ENCODE measurements around the gene MEF2C. TPM values are rescaled to one million over a fixed set of nuclear protein-coding genes. Genes with fewer than 3 reads are reported as not detected.

Gene MEF2C
- total and polyA plus RNA-seq, 2 experiments from 2014 or later, result 3.2 to 3.4 TPM

DNA sequence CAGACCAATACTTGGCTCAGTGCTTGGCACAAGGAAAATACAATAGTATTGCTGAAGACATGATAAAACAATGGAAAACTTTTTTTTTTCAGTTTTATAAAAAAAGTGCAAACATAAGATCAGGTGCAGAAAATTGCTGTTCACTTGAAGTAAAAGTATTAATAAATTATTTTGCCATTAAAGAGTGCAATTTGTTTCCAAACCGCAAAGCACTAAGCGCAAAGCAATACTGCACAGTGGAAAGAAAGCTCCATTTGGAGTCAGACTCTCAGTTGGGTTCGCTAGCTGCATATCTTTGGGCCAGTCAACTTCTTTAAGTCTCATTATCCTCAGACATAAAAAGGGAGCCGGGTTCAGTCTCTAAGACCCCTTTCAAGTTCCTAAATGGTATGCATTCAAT, 45.8 kb downstream of the MEF2C start:
- Histone ChIP-seq H3K4me2 (ENCODE audit: unreplicated experiment) (no peak overlapping the region), H3K9me3 (ENCODE audit: low read depth) (no peaks in the 10 kb centered on the region), H4K20me1 (ENCODE audit: insufficient read depth) (no peaks in the 10 kb centered on the region), H3K27me3 (replicated peaks; ENCODE audit: insufficient read depth) (no peaks in the 10 kb centered on the region), H3K36me3 (ENCODE audit: low read depth) (no peaks in the 10 kb centered on the region), H3K9ac (no peak overlapping the region), H3K9me2 (ENCODE audit: insufficient read depth) (no peaks in the 10 kb centered on the region), H3K4me1 (ENCODE audit: insufficient read depth) (peaks cover 13% of the 10 kb centered on the region), H3K79me2 (ENCODE audit: insufficient read depth) (no peaks in the 10 kb centered on the region), H2AFZ (no peak overlapping the region), H3K4me3 (no peak overlapping the region), H3F3A (ENCODE audit: insufficient read depth) (no peaks in the 10 kb centered on the region), H3K27ac (no peak overlapping the region)
- WGBS, 2 experiments (ENCODE audit: low coverage in 1 of 2, low lambda C conversion rate in 2 of 2, missing lambda C conversion rate in 2 of 2), result 95 to 98% methylated on average over 4 of the region's 4 CpGs
- TF ChIP-seq EZH2phosphoT487 (IDR thresholded peaks at IDR 0.05; ENCODE audit: insufficient read depth, low read depth) (no peak), EZH2 (IDR thresholded peaks at IDR 0.05; ENCODE audit: insufficient read depth, poor library complexity, severe bottlenecking) (no peak)
- in situ Hi-C loops (cut with MboI), result no loop called here
- no peak for DNase-seq

DNA sequence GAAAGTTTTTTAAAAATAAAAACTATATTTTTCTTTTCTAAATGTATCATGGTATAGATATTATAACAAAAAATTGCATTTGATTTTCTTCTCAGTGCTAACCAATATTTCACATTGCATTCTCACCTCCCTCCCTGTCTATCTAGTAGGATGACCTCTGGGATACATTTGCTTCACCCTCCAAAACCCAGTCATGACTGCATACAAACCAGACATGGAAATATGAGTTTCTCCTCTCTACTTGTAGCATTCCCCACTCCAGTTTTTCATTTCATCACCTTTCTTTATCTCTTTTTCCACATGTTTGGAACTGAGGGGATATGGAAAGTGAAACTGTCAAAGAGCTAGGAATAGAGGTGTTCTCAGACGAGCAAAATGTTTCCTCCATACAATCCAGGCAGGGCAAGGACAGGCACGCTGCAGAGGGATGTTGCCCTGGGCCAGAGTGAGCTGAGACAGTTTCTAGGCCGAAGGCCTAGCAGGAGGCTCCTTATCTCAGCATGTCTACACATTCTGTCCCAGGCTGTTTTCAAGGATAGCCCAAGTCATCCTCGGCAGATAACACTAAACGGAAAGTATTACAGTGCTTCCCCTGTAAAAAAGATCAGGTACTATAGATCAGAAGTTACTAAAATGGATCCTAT, 46.7 kb downstream of the MEF2C start:
- Histone ChIP-seq H3K9me3 (ENCODE audit: low read depth) (no peaks in the 10 kb centered on the region), H3K4me3 (no peak overlapping the region)
- DNase-seq, result no peak

DNA sequence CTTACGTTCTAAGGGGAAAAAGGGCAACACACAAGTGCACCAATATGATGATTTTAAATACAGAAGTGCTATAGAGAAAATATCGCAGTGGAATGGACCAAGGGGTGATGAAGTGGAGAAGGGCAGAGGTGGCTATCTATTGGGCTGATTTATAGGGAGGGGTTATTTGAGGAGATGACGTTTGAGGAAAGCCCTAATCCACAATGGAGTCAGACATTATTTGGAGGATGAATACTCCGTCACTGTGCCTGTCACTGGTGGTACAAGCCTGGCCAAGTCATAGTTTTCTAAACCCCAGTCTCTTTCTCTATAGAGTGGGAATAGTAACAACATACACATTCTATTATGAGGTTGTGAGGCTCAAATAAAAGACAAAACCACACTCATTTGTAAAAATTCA, 48.5 kb downstream of the MEF2C start:
- no peaks in the 10 kb centered on the region for H3K27me3 ChIP-seq (replicated peaks; ENCODE audit: insufficient read depth)
- WGBS, 2 experiments (ENCODE audit: low coverage in 1 of 2, low lambda C conversion rate in 2 of 2, missing lambda C conversion rate in 2 of 2), result 80 to 82% methylated on average over 4 of the region's 4 CpGs
- H4K20me1 ChIP-seq (ENCODE audit: insufficient read depth), result no peaks in the 10 kb centered on the region
- H3K4me2 ChIP-seq (ENCODE audit: unreplicated experiment), result no peak overlapping the region
- H2AFZ ChIP-seq, result no peak overlapping the region
- no peaks in the 10 kb centered on the region for H3F3A ChIP-seq (ENCODE audit: insufficient read depth)
- peaks cover 16% of the 10 kb centered on the region for H3K4me1 ChIP-seq (ENCODE audit: insufficient read depth)
- H3K9ac ChIP-seq, result no peak overlapping the region
- H3K79me2 ChIP-seq (ENCODE audit: insufficient read depth), result no peaks in the 10 kb centered on the region
- in situ Hi-C loops (cut with MboI), result no loop called here
- no peaks in the 10 kb centered on the region for H3K36me3 ChIP-seq (ENCODE audit: low read depth)
- TF ChIP-seq EZH2phosphoT487 (IDR thresholded peaks at IDR 0.05; ENCODE audit: insufficient read depth, low read depth) (no peak), EZH2 (IDR thresholded peaks at IDR 0.05; ENCODE audit: insufficient read depth, poor library complexity, severe bottlenecking) (no peak)
- no peak overlapping the region for H3K27ac ChIP-seq
- no peaks in the 10 kb centered on the region for H3K9me2 ChIP-seq (ENCODE audit: insufficient read depth)
- no peaks in the 10 kb centered on the region for H3K9me3 ChIP-seq (ENCODE audit: low read depth)
- H3K4me3 ChIP-seq, result no peak overlapping the region
- DNase-seq, result no peak

More for the DNA sequence above, 46.7 kb downstream of the MEF2C start:
- Histone ChIP-seq H3F3A (ENCODE audit: insufficient read depth) (no peaks in the 10 kb centered on the region), H3K36me3 (ENCODE audit: low read depth) (no peaks in the 10 kb centered on the region), H3K4me2 (ENCODE audit: unreplicated experiment) (no peak overlapping the region), H3K27me3 (replicated peaks; ENCODE audit: insufficient read depth) (no peaks in the 10 kb centered on the region), H2AFZ (0 out of 2 replicates have a peak overlapping the region, but pooled peaks have one; percentile 10), H3K9ac (no peak overlapping the region), H3K4me1 (ENCODE audit: insufficient read depth) (peaks cover 13% of the 10 kb centered on the region), H4K20me1 (ENCODE audit: insufficient read depth) (no peaks in the 10 kb centered on the region), H3K9me2 (ENCODE audit: insufficient read depth) (no peaks in the 10 kb centered on the region), H3K27ac (no peak overlapping the region), H3K79me2 (ENCODE audit: insufficient read depth) (no peaks in the 10 kb centered on the region)
- TF ChIP-seq EZH2phosphoT487 (IDR thresholded peaks at IDR 0.05; ENCODE audit: insufficient read depth, low read depth) (no peak), EZH2 (IDR thresholded peaks at IDR 0.05; ENCODE audit: insufficient read depth, poor library complexity, severe bottlenecking) (no peak)
- in situ Hi-C loops (cut with MboI), result no loop called here
- WGBS, 2 experiments (ENCODE audit: low coverage in 1 of 2, low lambda C conversion rate in 2 of 2, missing lambda C conversion rate in 2 of 2), result 89% methylated on average over 5 of the region's 5 CpGs

DNA sequence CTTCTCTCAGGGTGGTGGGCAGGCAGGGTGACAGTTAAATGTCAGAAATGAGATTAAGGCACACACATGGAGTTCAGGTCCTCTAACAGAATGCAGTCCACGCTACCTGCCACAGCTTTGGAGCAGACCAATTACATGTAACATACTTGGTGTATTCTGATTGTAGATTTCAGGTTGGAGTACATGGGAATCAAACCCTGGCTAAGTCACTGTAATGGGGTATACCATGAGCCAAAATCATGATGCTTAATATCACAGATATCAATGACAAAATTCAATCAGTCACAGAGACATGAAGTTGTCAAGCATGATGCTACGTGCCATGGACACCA, 48.9 kb downstream of the MEF2C start:
- Histone ChIP-seq H2AFZ (peak overlapping the region; percentile 81), H4K20me1 (ENCODE audit: insufficient read depth) (no peaks in the 10 kb centered on the region), H3K27me3 (replicated peaks; ENCODE audit: insufficient read depth) (no peaks in the 10 kb centered on the region), H3K4me1 (ENCODE audit: insufficient read depth) (peaks cover 20% of the 10 kb centered on the region), H3K9me2 (ENCODE audit: insufficient read depth) (no peaks in the 10 kb centered on the region), H3K9ac (no peak overlapping the region), H3K4me3 (no peak overlapping the region), H3K79me2 (ENCODE audit: insufficient read depth) (no peaks in the 10 kb centered on the region), H3K4me2 (ENCODE audit: unreplicated experiment) (no peak overlapping the region), H3F3A (ENCODE audit: insufficient read depth) (no peaks in the 10 kb centered on the region), H3K36me3 (ENCODE audit: low read depth) (no peaks in the 10 kb centered on the region), H3K9me3 (ENCODE audit: low read depth) (no peaks in the 10 kb centered on the region), H3K27ac (peak overlapping the region; percentile 47; the same call in 1 of the 2 replicates)
- no peak for DNase-seq
- 96 to 98% methylated on average over 2 of the region's 2 CpGs for WGBS, 2 experiments (ENCODE audit: low coverage in 1 of 2, low lambda C conversion rate in 2 of 2, missing lambda C conversion rate in 2 of 2)
- TF ChIP-seq EZH2 (IDR thresholded peaks at IDR 0.05; ENCODE audit: insufficient read depth, poor library complexity, severe bottlenecking), result no peak
- no peak for TF ChIP-seq EZH2phosphoT487 (IDR thresholded peaks at IDR 0.05; ENCODE audit: insufficient read depth, low read depth)
- in situ Hi-C loops (cut with MboI), result no loop called here

Data from GM23248 (cell line).